OCI-M2 (cell line): ENCODE results near the gene SPTB.

Experiments used
- DNase-seq: peaks from one replicate; lab custom pipeline; 2025; ENCODE audit not compliant: unreplicated experiment; lab: John Stamatoyannopoulos, UW

The SPTB gene

DNA sequence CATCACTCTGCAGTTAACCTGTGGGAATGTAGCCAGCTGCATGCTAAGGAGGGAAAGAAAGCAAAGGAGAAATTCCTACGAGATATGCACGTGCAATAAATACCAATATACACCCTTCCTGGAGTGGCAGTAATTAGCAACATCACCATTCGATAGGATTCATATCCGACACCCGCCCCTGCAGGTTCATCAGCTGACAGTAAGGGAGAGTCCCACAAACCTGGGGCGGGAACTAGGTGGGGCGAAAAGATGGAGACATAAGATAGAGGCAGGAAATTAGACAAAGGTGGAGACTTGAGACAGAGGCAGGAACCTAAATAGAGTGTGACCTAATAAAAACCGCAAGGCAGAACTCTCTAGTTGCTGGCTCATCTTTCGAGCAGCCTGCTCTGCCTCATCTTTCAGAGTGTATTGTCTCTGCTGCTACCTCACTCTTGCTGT lies 123.9 kb downstream of the SPTB start:
- no peak for DNase-seq

DNA sequence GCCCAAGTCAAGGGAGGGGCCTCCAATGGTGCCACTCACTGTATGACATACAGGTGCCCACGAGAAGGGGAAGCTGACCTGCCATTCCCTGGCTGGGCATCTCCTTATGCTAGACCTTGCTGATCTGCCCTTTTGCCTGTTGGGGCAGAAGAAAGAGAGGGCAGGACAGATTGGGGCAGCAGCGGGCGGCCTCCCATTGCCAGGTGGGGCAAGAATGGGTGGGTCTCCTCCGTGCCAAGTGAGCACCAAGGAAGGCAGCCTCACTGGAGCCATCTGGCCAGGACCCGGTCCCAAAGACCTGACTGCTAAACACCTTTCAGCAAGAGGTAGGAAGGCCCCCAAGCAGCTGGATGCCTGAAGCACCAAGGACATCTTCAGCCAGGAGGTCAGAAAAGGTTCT lies 125.0 kb downstream of the SPTB start:
- no peak for DNase-seq

DNA sequence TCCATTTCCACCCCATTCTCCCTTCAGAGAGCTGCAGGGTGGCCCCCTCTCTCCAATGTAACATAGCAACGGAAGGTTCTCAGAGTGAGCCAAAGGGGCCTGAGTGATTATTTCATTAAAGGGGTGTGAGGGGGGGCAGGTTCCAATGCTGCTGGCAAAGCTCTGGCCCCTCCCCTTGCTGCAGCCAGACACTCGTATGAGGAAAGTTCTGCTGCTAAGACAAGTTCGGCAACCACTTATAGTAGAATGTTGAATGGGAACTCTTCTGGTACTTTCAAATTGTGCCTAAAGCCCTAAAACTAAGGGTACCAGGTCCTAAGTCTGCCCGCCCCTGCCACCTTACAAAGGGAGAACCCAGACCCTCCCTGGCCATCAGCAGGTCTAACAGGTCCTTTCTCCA lies 125.7 kb downstream of the SPTB start:
- DNase-seq: no peak

DNA sequence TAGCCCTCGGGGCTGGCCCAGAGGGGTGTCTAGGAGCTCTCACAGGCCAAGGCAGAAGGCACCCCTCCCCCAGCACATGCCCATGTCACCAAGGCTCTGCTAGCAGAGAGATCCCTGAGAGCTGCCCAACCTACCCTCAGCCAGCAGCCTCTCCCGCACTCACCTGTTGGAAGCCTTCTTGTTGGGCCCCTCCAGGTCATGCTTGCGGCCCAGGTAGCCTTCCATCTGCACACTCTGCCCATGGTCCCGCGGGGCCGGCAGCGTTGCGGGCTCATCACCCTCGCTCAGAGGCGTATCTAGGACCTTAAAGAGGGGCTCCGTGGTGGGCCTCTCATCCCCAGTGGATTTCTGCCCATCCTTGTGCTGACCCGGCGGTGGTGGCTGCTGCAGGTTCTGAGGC lies 126.3 kb downstream of the SPTB start:
- DNase-seq: no peak

DNA sequence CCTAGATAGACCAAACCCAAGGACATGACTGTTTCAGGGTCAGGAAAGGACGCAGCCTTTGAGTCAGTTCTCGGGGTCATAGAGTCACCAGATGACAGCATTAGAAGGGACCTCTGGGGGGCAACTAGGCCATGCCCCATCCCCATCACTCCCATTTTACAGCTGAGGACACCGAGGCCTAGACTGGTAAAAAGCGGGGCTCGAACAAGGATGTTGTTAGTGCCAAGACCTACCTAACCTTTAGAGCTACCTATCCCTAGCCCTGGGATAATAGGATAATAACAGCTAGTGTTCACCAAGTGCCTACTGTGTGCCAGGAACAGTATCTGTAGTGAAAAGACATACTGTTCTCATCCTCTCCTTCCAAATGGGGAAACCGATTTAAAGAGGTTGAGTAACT lies 126.8 kb downstream of the SPTB start:
- no peak for DNase-seq

DNA sequence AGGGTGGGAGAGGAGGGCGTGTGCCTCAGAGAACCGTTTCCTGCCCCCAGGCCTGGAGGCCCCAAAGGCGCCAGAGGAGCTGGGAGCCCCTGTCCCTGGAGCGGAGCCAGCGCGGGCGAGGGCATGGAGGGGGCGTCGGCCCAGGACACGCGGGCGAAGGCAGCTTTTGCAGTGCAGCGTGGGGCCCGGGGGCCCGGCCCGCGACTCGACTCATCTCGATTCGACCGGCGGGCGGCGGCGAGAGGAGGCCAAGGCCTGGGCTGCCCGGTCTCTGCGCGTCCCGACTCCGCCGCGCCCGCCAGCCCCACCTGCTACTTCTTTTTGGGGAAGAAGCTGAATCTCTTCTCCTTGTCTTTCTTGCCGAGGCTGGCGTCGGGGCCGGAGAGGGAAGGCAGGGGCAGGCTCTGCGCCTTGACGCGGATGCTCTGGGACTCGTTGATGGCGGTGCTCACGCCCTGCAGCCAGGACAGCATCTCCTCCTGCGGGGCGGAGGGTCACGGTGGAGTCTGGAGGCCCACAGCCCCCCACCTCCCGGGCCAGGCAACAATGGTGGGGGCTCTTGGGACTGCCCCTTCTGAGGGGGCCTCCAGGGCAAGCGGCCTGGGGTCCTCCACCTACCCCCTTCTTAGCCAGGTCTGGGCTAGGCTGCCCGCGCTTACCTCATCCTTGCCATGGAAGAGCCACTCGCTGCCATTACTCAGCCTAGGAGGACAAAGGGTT lies 130.6 kb downstream of the SPTB start:
- no peak for DNase-seq

DNA sequence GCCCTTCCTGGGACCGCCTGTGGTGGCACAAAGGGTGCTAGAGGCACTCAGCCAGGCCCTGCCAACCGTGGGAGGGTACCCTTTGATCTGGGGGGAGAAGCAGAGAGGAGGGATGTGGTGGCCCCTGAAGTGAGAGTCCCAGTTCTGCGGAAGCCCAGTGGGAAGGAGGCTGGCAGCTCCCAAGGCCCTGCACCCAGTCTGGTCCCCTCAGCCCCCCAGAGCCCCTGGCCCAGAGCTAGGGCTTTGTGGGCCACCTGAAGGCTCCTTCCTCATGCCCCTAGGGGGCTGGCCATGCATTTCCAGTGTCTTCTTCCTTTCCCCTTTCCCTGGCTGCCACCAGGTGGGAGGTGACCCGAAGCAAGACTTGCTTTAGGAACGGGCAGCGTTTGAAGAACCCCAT lies 131.2 kb downstream of the SPTB start:
- DNase-seq: no peak

DNA sequence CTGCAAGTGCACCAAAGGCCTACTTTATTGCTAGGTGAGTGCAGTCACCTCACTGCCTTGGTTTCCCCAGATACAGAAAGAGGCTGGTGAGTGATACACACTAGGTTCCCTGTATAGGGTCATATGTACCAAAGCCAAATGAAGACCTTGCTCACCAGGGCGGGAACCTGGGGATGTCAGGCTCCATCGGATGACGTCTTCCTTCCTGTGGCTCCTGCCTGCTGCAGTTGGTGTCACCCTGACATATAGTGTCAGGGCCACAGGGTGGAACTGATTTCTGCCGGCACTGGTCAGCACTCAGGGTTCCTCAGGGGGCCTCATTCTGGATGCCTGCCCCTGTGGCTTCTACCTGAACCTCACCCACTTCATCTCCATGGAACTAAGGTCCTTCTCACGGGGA lies 132.4 kb downstream of the SPTB start:
- DNase-seq: no peak

DNA sequence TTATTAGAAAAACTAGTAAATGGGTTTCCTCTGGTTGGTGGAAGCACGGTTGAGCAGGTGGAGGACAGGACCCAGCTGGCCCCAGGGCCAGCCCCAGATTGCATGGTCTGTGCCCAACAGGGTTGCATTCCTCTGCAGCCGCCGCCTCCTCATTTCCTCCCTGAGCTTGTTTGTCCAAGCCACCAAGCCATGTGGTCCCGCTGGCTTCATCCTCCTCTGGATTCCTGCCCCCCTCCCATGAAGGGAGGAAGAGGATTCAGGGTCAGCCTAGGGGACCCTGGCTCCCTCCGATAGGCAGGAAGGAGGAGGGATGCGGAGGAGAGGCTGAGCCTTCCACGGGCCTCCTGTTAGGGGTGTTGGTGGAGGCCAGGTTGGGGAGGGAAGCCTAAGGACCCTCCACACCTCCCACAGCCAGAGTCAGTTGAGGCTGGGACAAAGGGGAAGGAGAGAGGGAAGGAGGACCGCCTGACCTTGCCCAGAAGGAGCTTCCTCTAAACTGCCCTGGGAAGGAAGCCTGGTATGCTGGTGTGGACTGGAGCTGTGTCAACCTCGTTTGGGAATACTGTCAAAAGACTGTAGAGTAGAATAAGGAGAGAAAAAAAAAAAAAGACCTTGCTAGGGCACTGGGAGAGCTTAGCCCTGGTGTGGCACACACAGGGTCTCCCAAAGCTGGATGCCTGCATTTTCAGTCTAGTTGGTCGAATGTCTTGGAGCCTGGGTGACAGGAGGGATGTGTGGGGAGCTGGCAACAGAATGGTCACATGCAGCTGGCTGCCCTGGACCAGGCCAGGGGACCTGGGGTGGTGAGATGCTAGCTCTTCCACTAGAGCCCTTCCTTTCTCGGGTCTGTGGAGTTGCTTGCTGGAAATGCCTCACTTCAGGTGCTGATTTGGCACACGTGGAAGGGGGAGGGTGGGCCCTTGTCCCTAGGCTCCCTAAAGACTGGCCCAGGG lies 133.1 kb downstream of the SPTB start:
- no peak for DNase-seq

DNA sequence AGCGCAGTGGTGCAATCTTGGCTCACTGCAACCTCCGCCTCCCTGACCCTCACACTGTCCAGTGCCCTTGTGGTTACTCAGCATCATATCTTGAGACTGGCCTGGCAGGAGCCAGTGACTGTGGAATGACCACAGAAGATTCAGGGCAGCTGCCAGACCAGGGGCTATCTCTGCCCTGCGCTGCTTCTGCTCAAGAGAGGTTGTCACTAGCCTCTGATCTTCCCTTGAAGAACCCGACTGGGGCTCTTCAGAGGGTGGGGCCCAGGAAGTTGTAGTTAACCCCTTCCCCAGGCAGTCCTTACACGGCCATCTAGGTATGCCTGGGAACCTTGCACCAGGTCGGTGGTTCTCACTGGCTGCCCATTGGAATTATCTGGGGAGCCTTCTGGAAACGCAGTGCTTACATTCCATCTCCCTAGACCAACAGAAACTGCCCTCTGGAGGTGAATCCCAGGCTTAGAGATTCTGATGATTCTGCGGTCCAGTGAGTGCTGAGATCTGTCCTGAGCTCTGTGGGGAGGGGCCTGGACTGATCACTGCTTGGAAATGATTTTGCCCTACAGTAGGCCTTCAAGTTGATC lies 134.1 kb downstream of the SPTB start:
- no peak for DNase-seq

DNA sequence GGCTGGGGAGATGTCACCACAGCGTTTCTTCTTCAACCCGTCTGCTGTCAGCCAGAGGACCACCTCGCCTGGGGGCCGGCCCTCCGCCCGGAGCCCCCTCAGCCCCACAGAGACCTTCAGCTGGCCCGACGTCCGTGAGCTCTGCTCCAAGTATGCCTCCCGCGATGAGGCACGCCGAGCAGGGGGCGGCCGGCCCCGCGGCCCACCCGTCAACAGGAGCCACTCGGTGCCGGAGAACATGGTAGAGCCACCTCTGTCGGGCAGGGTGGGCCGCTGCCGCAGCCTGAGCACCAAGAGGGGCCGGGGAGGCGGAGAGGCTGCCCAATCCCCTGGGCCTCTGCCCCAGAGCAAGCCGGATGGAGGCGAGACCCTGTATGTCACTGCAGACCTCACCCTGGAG lies 136.6 kb downstream of the SPTB start:
- DNase-seq: no peak

DNA sequence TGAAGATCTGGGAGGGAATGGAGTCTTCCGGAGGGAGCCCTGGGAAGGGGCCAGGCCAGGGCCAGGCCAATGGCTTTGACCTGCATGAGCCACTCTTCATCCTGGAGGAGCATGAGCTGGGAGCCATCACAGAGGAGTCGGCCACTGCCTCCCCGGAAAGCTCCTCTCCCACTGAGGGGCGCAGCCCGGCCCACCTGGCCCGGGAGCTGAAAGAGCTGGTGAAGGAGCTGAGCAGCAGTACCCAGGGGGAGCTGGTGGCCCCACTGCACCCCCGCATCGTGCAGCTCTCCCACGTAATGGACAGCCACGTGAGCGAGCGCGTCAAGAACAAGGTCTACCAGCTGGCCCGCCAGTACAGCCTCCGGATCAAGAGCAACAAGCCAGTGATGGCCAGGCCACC lies 137.7 kb downstream of the SPTB start:
- DNase-seq: no peak

DNA sequence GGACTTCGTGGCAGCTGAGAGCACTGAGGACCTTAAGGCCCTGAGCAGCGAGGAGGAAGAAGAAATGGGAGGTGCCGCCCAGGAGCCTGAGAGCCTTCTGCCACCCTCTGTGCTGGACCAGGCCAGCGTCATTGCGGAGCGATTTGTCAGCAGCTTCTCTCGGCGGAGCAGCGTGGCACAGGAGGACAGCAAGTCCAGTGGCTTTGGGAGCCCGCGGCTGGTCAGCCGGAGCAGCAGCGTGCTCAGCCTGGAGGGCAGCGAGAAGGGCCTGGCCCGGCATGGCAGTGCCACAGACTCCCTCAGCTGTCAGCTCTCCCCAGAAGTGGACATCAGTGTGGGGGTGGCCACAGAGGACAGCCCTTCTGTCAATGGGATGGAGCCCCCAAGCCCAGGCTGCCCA lies 138.5 kb downstream of the SPTB start:
- no peak for DNase-seq

DNA sequence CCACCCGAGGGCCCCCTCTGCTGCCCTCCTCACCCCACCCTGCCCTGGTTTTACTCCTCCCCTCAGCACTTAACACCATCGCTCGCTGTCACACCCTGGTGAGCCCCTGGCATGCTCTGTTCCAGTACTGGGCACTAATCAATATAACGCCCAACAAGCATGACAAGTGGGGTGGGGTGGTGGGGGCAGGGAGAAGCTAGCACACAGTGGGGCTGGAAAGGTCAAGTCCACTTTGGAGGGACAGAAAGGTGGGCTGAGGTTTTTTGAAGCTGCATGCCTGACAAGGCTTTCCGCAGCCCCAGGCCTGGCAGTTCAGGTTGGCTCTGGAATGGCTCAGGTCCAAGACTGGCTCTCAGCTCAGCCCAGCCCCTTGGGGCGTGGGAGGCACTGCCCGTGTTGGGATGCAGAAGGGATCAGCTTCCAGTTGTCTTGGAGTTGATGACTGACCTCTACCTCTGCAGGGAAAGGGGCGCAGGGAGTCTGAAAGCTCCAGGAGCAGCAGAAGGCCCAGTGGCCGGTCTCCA lies 141.4 kb downstream of the SPTB start:
- no peak for DNase-seq

DNA sequence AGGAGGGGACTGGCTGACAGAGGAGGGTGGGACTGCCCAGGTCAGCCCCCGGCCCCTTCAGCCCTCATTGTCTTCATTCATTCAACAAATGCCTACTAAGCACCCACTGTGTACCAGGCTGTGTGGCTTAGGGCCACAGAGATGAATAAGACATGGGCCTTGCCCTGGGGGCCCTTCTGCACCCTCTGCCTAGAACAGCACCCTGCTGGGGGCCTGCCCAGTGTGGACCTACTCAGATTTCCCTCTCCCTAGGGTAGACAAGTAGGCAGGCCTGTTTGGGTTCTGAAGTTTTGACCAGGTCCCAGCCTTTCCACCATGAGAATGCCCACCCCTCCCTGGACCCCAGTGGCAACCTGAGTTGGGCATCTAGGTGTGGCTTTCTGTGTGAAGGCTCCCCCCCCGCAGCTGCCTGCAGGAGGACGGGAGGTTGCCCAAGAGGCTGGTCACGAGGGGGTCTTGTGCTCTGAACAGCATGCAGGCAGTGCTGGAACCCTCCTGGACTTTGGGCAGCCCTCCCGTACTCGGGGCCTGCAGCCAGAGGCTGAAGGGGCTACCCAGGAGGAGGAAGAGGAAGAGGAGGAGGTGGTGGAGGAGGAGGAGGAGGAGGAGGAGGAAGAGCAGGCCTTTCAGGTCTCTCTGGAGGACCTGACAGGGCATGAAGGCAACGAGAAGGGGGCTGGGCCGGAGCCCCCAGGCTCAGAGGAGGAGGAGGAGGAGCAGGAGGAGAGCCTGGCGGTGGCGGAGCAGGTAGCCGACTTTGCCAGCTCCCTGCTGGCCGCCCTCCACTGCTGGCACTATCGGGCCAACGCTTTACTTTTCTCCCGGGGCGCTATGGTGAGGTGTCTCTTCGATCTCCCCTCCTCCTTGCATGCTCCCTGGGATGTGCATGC lies 142.1 kb downstream of the SPTB start:
- no peak for DNase-seq

DNA sequence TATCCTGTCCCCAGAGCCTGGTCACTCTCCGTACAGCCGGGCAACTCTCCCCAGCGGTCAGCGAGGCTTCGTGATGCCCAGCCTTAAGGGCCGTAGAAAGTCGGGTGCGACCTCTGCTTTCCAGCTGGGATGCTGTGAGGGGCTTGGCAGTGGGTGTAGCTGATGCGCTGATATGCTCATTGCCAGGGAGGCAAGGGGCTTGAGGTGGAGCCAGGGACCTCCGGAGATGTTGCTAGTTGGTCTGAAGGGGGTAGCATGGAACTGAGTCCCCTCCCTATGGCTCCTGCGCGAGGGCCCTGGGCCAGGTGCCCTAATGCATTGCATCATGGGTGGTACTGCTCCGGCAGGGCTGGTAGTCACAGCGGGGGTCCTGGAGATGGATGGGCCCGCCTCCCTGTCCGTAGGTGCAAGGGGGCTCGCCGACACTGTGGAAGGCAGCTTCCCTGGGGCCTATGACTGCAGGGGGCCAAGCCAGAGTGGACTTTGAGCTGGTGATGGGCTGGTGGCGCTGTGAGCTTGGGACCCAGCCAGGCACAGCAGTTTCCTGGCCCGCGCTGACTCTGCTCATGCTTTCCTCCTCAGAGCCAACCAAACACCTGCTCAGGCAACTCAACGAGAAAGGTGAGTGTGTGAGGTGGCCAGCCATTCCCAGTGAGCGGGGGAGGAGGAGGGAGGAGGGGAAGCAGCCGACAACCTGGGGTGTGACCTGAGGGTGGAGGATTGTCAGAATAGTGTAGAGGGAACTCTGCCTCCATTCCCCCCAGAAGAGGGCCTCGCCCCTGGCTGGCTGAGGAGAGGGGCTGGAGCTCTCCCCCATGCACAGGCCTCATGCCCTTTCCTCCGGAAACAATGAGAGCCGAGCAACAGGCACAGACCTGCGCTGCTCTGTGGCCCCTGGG lies 143.2 kb downstream of the SPTB start:
- DNase-seq: no peak

DNA sequence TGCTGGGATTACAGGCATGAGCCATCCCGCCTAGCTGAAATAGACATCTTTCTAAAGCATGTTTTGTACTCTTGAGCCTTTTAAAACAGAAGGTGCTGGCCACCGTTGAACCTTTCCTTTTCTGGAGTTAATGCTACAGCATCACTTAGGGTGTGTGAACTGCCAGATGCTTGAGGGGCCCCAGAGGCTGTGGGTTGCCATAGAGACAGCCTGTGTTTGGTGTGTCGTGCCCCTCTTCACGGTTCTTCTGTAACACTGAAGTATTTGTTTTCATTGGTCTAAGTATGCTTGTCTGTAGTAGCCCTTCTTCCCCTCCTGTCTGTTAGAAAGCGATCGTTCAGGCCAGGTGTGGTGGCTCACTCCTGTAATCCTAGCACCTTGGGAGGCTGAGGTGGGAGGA lies 144.7 kb downstream of the SPTB start:
- no peak for DNase-seq

DNA sequence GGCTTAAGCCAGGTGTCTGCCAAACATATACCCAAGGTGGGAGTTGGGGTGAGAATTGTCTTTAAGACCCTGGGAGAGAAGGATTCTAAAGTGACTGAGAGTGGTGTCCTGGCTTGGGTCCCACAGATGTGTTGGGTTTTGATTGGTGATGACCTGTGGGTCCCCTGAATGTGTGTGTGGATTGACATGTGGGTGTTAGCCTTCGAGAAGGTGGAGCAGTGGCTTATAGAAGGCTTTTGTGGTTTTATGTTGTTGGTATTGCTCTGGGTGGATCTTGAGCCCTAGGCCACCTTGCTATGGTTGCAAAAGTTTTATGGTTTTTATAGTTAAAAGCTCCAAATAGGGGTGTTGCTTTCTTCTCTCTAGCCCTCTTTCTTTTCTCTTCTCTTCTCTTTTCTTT lies 145.8 kb downstream of the SPTB start:
- no peak for DNase-seq

DNA sequence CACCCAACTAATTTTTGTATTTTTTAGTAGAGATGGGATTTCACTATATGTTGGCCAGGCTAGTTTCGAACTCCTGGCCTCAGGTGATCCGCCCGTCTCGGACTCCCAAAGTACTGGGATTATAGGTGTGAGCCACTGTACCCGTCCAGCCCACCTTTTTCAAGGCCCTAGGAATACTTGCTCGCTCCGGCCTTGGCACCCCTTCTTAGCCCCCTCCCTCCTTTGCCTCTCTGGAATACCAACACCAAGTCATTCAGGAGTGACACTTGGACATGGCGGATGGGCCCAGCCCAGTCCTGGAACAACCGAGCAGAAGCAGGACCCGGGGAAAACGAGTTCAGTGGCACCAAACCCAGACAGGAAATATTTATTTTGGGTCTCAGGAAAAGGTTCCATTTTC lies 146.4 kb downstream of the SPTB start:
- DNase-seq: no peak
